ENCODE data around the gene CALHM3.

CALHM3 gene

DNA sequence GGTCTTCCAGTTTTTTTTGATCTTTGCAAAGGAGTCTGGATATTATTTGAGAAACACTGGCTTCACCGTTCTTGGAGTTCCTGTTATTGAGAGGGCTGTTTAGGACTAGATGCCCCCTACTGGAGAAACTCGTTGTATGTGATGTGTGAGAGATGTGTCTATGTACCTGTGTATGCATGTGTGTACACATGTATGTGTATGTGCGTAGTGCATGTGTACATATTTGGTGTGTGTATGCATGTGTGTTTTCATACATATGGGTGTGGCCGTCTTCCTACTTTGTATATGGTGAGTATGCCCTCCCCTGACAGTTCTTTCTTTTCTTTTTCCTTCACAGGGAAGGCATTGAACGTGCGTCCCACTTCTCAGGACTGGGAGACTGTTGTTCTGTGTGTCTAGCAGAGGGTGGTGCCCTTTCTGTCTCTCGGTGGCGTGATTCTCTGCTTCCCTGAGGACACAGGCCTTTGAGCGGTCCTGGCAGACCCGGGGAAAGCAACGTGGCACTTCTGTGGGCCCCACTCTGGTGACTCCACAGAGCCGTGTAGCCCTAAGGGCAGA lies 3.0 kb upstream of the CALHM3 start:
- in situ Hi-C loops (cut with HindIII; ENCODE audit: low pct_ligation_motif_present, low pct_unique_long_range_greater_than_20kb, low sequenced_read_pairs) = no loop called here
- peak; percentile 73 for DNase-seq

DNA sequence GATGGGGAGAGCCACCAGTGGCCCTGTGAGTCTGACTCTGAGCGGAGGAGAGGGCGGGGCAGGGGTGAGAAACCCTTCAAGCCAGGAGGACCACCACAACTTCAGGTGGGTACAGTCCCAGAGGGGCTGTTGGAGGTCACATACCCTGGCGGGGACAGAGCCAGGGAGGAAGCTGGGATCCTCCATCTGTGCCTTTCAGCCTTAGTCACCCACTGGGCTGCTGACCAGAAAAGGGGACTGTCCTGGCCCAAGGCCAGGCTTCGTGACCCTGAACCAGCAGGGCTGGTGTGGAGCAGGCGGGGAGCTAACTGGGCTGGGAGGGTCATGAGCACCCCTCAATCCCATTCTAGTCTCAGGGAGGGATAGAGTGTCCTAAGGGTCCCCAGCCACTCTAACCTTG lies 1.5 kb upstream of the CALHM3 start:
- DNase-seq = no peak
- in situ Hi-C loops (cut with HindIII; ENCODE audit: low pct_ligation_motif_present, low pct_unique_long_range_greater_than_20kb, low sequenced_read_pairs) = no loop called here

DNA sequence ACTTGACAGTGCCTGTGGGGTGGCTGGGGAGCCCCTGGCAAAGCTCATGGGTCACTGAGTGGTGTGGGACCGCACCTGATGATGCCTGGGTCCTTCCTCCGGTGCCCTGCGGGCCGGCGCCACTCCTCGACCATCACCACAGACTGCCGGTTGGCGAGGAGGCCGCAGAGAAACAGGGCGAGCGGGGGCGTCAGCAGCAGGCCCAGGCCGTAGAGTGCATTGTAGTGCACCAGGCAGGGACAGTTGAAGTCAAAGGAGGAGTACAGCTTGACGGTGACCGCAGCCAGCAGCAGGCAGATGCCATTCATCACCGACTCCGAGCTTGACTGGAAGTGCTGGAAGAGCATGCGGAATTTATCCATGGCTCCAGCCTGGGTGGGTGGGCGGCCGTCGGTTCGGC lies 369 bp downstream of the CALHM3 start:
- in situ Hi-C loops (cut with HindIII; ENCODE audit: low pct_ligation_motif_present, low pct_unique_long_range_greater_than_20kb, low sequenced_read_pairs) = no loop called here

DNA sequence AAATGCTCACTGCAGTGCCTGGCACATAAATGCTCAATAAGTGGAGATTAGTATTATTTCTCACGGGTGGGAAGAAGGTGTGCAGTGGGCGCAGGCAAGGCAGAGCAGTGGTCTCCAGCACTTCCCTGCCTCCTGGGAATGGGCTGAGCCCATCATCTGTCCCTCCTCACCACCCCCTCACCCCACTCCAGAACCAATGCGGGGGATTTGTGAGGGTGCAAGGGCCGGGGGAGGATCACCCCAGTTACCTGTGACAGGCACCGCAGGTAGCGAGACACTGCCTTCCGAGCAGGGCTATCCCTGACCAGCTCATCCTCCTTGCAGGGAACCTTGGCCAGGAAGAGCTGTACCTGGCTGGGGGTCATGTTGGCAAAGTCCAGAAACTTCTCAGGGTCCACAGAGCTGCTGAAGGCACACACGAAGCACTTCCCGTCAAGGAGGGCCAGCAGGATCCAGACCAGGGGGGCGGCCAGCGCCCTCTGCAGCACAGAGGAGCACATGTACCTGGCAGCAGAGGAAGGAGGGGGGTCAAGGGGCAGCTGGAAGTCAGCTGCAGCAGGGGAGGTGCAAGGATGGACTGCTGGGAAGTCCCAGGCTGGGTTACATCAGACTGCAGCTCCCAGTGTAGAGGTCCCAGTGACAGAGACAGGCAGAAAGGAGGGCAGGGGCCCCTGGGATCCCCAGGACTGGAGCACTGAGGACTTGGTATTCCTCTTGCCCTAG lies 2.8 kb downstream of the CALHM3 start:
- in situ Hi-C loops (cut with HindIII; ENCODE audit: low pct_ligation_motif_present, low pct_unique_long_range_greater_than_20kb, low sequenced_read_pairs) = no loop called here
- DNase-seq = peak; percentile 14

More for the DNA sequence above, 369 bp downstream of the CALHM3 start:
- DNase-seq = no peak

DNA sequence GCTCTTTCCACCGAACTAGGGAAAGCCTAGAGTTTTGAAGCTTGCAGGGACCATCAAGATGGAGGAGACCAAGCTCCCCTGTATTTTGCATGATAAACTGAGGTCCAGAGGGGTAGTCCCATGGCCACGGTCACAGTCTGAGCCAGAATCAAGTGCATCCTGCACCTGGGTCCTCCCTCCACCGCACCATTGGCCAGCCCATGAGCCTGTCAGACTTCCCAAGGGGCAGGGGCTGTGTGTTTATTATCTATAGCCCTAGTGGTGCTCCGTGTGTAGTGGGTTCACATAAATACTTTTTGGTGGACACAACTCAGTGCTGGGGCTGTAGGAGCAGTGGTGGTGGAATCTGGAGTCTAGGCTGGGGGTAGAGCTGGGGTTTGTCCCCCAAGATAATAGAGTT lies 3.6 kb downstream of the CALHM3 start:
- in situ Hi-C loops (cut with HindIII; ENCODE audit: low pct_ligation_motif_present, low pct_unique_long_range_greater_than_20kb, low sequenced_read_pairs) = no loop called here
- DNase-seq = no peak

DNA sequence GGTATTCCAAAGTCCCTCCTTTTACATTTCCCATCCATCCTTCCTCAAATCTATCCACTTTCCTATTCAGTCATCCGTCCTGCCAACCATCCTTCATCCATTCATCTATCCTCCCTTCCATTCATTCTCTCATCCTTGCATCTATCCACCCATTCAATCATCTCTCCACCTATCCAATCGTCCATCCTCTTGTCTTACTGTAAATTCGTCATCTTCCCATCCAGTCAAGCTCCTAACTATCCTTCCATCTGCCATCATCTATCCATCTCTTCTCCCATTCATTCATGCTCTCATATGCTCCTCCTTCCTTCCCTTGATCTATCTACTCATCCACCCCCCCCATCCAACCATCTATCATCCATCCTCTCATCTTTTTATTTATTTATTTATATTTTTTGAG lies 5.0 kb downstream of the CALHM3 start:
- in situ Hi-C loops (cut with HindIII; ENCODE audit: low pct_ligation_motif_present, low pct_unique_long_range_greater_than_20kb, low sequenced_read_pairs) = no loop called here
- no peak for DNase-seq

DNA sequence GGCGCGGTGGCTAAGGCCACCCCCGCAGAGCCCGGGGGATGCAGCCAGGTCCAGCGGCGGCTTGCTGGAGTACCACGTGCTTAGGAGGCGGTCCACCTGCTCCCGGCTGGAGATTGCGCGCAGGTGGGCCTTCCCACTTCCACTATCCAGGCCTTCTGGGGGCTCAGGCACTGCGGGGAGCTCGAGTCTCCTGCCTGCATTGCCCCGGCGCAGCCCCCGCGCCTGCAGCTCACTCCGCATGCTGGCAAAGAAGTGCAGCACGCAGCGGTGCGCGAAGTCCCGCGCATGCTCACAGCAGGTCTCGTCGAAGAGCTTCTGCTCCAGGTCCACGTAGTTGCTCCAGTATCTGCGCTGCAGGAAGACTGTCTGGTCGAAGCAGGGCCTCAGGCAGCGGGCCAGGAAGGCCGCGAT lies 5.8 kb downstream of the CALHM3 start:
- no peak for DNase-seq
- in situ Hi-C loops (cut with HindIII; ENCODE audit: low pct_ligation_motif_present, low pct_unique_long_range_greater_than_20kb, low sequenced_read_pairs) = no loop called here

DNA sequence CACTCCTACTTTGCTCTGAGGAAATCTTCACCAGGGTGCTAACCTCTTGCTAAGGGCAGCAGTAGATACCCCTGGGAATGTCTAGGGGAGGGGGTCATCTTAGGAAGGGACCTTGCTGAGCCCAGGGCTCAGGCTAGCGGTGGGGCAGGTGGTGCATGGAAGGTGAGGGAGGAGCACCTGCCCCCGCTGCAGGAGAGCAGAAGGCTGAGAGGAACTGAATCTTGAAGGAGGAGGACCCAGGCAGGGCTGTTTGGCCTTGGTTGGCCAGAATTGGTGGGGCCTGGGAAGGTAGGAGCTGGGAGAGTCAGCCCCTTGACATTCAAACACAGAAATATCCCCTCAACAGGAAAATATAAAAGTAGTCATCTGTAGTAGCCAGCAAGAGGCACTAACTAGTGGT lies 7.0 kb downstream of the CALHM3 start:
- in situ Hi-C loops (cut with HindIII; ENCODE audit: low pct_ligation_motif_present, low pct_unique_long_range_greater_than_20kb, low sequenced_read_pairs) = no loop called here
- no peak for DNase-seq

DNA sequence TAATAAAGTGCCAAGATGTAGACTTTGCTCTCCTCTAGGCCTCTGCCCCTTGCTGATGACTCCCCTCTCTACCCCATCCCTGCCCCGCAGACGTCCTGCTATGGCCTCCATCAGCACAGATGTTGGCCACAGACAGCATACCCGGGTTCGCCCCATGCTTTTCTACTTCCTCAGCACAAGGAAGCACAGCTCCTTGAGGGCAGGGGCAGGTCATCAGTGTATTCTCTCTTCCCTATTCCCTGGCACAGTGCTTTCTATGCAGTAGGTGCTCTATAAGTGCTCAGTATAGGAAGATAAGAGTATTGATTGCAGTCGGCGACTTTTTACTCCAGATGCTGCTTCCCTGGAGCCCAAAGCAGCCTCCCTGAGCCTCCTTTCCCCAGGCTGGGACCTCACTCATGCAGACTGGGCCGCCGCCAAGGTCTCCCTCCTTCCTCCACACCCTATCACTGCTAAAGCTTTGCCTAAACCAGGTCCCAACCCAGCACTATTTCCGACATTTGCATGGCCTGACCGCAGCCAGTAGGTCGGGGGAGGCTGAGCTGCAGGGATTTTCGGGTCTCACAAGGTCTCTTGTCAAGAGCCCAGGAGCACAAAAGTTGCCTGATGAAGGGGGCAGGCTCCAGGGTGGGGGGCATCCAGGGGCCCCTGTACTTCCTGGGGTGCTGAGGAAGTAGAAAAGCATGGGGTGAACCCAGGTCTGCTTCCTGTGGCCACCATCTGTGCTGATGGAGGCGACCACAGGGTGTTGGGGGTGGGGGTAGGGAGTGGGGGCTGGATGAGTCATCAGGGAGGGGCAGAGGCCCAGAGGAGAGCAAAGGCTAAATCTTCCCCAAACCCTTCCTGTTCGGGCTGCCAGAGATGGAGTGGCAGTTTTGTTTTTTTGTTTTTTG lies 8.0 kb downstream of the CALHM3 start:
- in situ Hi-C loops (cut with HindIII; ENCODE audit: low pct_ligation_motif_present, low pct_unique_long_range_greater_than_20kb, low sequenced_read_pairs) = no loop called here
- DNase-seq = no peak

DNA sequence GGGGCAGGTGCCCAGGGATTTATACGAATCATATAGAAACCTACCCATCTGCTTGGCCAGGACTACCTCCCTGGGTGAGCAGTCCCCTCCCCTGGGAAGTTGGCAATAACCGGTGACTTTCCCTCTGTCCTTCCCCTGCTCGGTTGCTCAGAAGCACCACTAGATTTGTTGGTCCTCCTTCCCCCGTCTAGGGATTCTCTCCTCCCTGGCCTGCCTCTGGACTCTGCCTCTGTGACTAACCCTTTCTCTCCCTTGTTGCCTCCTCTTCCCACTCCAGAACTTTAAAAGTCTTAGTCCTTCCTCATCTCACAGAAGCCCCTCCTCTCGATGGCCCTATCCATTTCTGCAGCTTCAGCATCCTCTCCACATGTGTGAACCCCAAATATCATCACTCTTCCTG lies 9.8 kb downstream of the CALHM3 start:
- no peak for DNase-seq
- in situ Hi-C loops (cut with HindIII; ENCODE audit: low pct_ligation_motif_present, low pct_unique_long_range_greater_than_20kb, low sequenced_read_pairs) = no loop called here

DNA sequence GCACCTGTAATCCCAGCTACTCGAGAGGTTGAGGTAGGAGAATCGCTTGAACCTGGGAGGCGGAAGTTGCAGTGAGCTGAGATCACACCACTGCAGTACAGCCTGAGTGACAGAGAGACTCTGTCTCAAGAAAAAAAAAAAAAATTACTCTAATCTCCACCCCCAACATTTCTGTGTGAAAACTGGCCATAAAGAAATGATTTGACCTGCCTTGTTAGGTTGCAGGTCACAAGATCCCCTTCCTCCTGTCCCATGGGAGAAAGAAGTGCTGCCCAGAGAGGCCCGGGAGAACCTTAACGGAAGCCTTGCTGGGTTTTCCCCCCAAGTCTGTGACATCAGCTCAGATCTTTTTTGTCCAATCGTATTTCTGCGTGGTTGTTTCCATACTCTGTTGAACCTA lies 11.6 kb downstream of the CALHM3 start:
- no peak for DNase-seq
- in situ Hi-C loops (cut with HindIII; ENCODE audit: low pct_ligation_motif_present, low pct_unique_long_range_greater_than_20kb, low sequenced_read_pairs) = no loop called here

DNA sequence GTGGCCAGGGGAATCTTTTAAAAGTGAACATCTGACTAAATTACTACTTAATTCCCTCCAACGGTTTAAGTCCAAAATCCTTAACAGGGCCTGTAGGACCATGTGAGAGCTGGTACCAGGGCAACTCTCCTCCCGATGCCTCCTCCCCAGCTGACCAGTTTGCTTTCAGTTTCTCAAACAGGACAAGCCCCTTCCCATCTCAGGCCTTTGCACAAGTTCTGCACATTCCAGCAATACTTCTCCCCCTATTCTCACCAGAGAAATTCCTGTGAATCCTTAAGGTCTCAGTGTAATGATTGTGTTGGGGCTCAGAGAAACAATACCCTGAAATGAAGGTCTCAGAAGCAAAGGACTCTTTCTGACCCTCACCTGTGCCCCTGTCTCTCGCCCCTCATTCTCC lies 12.3 kb downstream of the CALHM3 start:
- in situ Hi-C loops (cut with HindIII; ENCODE audit: low pct_ligation_motif_present, low pct_unique_long_range_greater_than_20kb, low sequenced_read_pairs) = no loop called here
- DNase-seq = no peak

DNA sequence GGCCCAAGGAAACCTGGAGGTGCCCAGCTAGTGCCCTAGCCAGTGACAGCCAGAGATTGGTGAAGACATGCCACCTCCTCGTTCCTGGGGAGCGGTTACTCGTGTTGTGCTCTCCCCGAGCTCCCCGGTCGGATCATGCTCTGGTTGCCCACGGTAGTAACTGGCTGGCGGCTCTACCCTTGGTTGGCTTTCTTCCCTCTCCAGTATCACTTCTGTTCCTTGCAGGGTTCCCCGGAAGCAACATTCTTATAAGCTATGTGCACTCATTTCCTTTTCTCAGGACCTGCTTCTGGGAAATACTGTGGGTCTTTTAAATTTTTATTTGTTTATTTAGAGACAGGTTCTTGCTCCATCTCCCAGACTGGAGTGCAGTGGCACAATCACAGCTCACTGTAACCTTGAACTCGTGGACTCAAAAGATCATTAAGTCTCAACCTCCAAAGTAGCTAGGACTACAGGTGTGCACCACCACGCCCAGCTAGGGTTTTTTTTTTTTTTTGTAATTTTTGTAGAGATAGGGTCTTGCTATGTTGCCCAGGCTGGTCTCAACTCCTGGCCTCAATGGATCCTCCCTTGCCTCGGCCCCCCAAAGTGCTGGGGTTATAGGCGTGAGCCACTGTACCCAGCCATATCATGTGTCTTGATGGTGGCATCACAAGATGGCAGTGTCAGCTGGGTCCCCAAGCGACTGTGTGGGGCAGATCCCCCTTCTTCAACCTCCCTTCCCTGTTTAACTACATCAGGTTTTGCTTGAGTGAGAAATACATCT lies 13.4 kb downstream of the CALHM3 start:
- in situ Hi-C loops (cut with HindIII; ENCODE audit: low pct_ligation_motif_present, low pct_unique_long_range_greater_than_20kb, low sequenced_read_pairs) = no loop called here
- no peak for DNase-seq

DNA sequence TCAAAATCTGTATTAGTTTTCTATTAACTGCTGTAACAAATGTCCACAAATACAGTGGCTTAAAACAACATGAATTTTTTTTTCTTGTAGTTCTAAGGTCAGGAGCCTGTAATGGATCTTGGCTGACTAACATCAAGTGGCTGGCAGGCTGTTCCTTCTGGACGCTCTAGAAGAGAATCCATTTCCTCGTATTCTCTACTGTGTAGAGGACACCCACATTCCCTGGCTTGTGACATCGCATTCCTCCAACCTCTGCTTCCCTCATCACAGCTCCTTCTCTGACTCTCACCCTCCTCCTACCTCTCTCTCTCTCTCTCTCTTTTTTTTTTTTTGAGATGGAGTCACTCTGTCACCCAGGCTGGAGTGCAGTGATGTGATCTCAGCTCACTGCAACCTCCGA lies 15.5 kb downstream of the CALHM3 start:
- in situ Hi-C loops (cut with HindIII; ENCODE audit: low pct_ligation_motif_present, low pct_unique_long_range_greater_than_20kb, low sequenced_read_pairs) = no loop called here
- no peak for DNase-seq

DNA sequence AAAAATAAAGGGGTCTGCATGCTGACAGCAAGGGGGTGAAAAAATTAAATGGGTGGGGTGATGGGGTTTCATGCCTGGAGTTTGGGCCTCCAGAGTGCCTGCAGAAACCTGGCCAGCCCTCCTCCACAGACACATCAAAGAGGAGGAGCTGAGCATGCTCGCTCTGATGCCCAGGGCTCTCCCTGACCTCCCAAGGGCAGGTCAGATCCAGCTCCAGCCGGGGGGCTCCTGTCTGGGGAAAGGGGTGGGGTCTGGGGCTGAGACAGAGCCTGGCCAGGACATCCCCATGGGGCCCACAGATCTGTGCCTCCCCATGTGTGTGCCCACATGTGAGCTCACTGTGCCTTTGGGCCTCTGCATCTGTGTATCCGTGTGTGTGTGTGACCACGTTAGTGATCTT lies 19.4 kb downstream of the CALHM3 start:
- DNase-seq = no peak
- in situ Hi-C loops (cut with HindIII; ENCODE audit: low pct_ligation_motif_present, low pct_unique_long_range_greater_than_20kb, low sequenced_read_pairs) = no loop called here

DNA sequence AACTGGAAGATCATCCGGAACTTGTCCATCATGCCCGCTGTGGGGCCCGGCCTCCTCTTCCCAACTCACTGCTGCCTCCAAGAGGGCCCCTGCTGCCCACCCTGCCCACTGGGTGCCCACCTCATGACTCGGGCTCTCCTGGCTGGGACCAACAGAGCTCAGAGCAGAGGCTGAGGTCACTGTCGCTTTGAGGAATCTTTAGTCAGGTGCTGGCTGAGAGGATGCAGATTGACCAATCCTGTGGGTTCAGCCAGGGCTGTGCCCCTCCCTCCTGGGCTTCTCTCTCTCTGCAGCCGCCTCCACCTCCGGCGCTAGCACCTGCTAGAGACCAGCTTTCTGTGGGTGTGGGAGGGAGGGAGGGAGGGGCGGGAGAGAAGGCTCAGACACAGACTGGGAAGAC lies 20.3 kb downstream of the CALHM3 start, which contains the start of gene CALHM1:
Gene CALHM1, minus strand, starts transcription at position 181 of the 400 bp plus-strand sequence. Its CDS starts 149 bp downstream, at position 32.
- in situ Hi-C loops (cut with HindIII; ENCODE audit: low pct_ligation_motif_present, low pct_unique_long_range_greater_than_20kb, low sequenced_read_pairs) = no loop called here
- no peak for DNase-seq

DNA sequence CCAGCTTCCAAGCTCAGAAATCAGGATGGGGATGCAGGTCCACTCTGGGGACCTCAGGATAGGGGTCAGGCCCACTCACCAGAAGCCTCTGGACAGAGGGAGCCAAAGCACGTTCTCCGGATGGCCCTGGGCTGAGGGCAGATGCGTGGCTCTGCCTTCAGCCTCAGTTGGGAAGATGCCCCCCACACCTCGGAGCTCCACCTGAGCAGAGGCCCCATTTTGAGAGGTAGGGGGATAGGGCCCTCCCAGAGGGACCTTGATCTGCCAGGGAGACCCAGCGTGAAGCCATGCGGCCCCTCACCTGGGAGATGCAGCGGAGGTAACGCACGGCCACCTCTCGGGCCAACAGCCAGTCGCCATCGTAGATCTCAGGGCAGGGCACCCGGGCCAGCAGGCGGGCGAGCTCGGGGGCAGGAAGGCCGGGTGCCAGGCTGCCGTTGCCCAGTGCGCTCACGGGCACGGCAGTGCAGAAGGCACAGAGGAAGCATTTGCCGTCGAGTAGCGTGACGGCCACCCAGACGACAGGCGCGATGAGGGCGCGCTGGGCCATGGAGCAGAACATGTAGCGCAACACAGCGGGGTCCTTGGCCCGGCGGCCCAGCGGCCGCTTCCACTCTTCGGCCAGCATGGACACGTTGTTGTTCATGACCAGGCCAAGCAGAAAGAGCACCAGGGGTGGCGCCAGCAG lies 21.0 kb downstream of the CALHM3 start:
- in situ Hi-C loops (cut with HindIII; ENCODE audit: low pct_ligation_motif_present, low pct_unique_long_range_greater_than_20kb, low sequenced_read_pairs) = no loop called here
- no peak for DNase-seq

DNA sequence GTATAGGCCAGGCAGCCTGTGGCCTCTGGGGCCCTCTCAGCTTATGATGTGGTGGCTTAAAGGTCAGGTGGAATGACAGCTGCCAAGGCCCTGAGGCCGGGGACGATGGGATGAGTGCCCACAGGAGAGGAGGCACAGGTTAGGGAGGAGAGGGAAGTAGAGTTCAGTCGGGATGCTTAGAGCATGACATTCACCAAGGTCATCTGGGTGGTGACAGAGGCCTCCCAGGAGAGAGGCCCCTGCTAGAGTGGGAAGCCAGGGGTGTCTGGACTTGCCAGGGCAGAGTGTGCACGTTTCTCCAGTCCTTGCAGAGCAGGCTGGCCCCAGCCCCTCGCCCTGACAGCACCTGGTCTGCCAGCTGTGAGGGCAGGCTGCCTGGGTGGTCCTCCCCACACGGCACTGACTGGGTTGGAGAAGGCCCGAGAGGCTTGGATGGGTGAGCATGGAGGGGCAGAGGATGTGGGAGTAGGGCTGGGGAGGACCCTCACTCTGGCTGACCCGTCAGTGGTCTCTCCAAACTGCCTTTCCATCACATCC lies 21.8 kb downstream of the CALHM3 start:
- in situ Hi-C loops (cut with HindIII; ENCODE audit: low pct_ligation_motif_present, low pct_unique_long_range_greater_than_20kb, low sequenced_read_pairs) = no loop called here

More for the DNA sequence above, 21.8 kb downstream of the CALHM3 start:
- DNase-seq = no peak
